H9 (cell line): ENCODE results near the gene TMEM132D. TPM values are rescaled to one million over a fixed set of nuclear protein-coding genes. Genes with fewer than 3 reads are reported as not detected.

Experiments used
- DNase-seq: peaks from one replicate; pipeline ENCODE4 v3.0.0-alpha.2; 2017
- H2AFZ ChIP-seq: one replicate; pipeline ENCODE4 v1.6.1; 2013; ENCODE audit warnings: mild to moderate bottlenecking, low read length, control low read depth, moderate library complexity
- H2AK5ac ChIP-seq: 2 replicates; pipeline ENCODE4 v1.6.1; 2013; ENCODE audit warnings: low read length, control low read depth, mixed read lengths; ENCODE audit not compliant: insufficient read length
- H2BK120ac ChIP-seq: one replicate; pipeline ENCODE4 v1.6.1; 2013; ENCODE audit warnings: low read depth, mild to moderate bottlenecking, low read length, control low read depth, inconsistent platforms; ENCODE audit not compliant: poor library complexity, severe bottlenecking
- H2BK12ac ChIP-seq: 2 replicates; pipeline ENCODE4 v1.6.1; 2013; ENCODE audit warnings: low read length, control low read depth, mixed read lengths, low read depth; ENCODE audit not compliant: insufficient read length
- H2BK15ac ChIP-seq: 2 replicates; pipeline ENCODE4 v1.6.1; 2013; ENCODE audit warnings: low read depth, low read length, control low read depth
- H2BK20ac ChIP-seq: one replicate; pipeline ENCODE4 v1.6.1; 2013; ENCODE audit warnings: low read depth, mild to moderate bottlenecking, low read length, control low read depth, inconsistent platforms; ENCODE audit not compliant: poor library complexity, severe bottlenecking
- H2BK5ac ChIP-seq: 2 replicates; pipeline ENCODE4 v1.6.1; 2013; ENCODE audit warnings: low read length, control low read depth, mixed read lengths; ENCODE audit not compliant: insufficient read length
- H3K14ac ChIP-seq: 2 replicates; pipeline ENCODE4 v1.6.1; 2013; ENCODE audit warnings: low read length, control low read depth; ENCODE audit not compliant: insufficient read depth
- H3K18ac ChIP-seq: 2 replicates; pipeline ENCODE4 v1.6.1; 2013; ENCODE audit warnings: low read depth, mild to moderate bottlenecking, mixed read lengths, low read length, control low read depth; ENCODE audit not compliant: insufficient read length
- H3K23ac ChIP-seq: 2 replicates; pipeline ENCODE4 v1.6.1; 2013; ENCODE audit warnings: low read length, control low read depth, mixed read lengths, low read depth; ENCODE audit not compliant: insufficient read length
- H3K23me2 ChIP-seq: 2 replicates; pipeline ENCODE4 v1.6.1; 2013; ENCODE audit warnings: low read depth, mild to moderate bottlenecking, mixed read lengths, low read length, control low read depth; ENCODE audit not compliant: insufficient read length, poor library complexity, severe bottlenecking
- H3K27ac ChIP-seq: 2 replicates; pipeline ENCODE4 v1.5.1; 2013; ENCODE audit warnings: low read length, control low read depth, mixed read lengths, low read depth; ENCODE audit not compliant: insufficient read length
- H3K27me3 ChIP-seq: 2 replicates; pipeline ENCODE4 v1.6.1; 2013; ENCODE audit warnings: low read length, control low read depth, inconsistent platforms; ENCODE audit not compliant: insufficient read depth
- H3K4ac ChIP-seq: 2 replicates; pipeline ENCODE4 v1.6.1; 2013; ENCODE audit warnings: low read depth, mild to moderate bottlenecking, control low read depth, inconsistent platforms, low read length, moderate library complexity
- H3K4me1 ChIP-seq: 2 replicates; pipeline ENCODE4 v1.6.1; 2013; ENCODE audit warnings: low read length, control low read depth, inconsistent platforms; ENCODE audit not compliant: insufficient read depth
- H3K4me2 ChIP-seq: 2 replicates; pipeline ENCODE4 v1.6.1; 2013; ENCODE audit warnings: low read length, control low read depth, mixed read lengths; ENCODE audit not compliant: insufficient read length, insufficient read depth
- H3K56ac ChIP-seq: 2 replicates; pipeline ENCODE4 v1.6.1; 2013; ENCODE audit warnings: low read depth, mild to moderate bottlenecking, mixed read lengths, low read length, control low read depth; ENCODE audit not compliant: insufficient read length
- H3K79me1 ChIP-seq: 2 replicates; pipeline ENCODE4 v1.6.1; 2013; ENCODE audit warnings: low read depth, mild to moderate bottlenecking, moderate library complexity, low read length, control low read depth, inconsistent platforms; ENCODE audit not compliant: insufficient read depth, poor library complexity, severe bottlenecking
- H3K79me2 ChIP-seq: 2 replicates; pipeline ENCODE4 v1.6.1; 2013; ENCODE audit warnings: low read length, control low read depth, inconsistent platforms; ENCODE audit not compliant: insufficient read depth
- H3K9ac ChIP-seq: 2 replicates; pipeline ENCODE4 v1.6.1; 2013; ENCODE audit warnings: low read length, control low read depth, mixed read lengths; ENCODE audit not compliant: insufficient read length; ENCODE audit errors: extremely low read depth
- H3K9me3 ChIP-seq: one replicate; pipeline ENCODE4 v1.6.1; 2013; ENCODE audit warnings: low read depth, low read length, inconsistent platforms; ENCODE audit not compliant: control insufficient read depth
- H3T11ph ChIP-seq: one replicate; pipeline ENCODE4 v1.6.1; 2013; ENCODE audit warnings: mild to moderate bottlenecking, low read length, control low read depth, inconsistent platforms
- H4K20me1 ChIP-seq: one replicate; pipeline ENCODE4 v1.6.1; 2013; ENCODE audit not compliant: control insufficient read depth, insufficient read length, insufficient read depth
- H4K5ac ChIP-seq: 2 replicates; pipeline ENCODE4 v1.6.1; 2013; ENCODE audit warnings: low read depth, mild to moderate bottlenecking, mixed read lengths, low read length, control low read depth; ENCODE audit not compliant: insufficient read length
- H4K8ac ChIP-seq: replicated peaks from 2 replicates; pipeline ENCODE4 v1.6.1; 2013; ENCODE audit warnings: low read length, control low read depth, mixed read lengths, low read depth; ENCODE audit not compliant: insufficient read length
- H4K91ac ChIP-seq: 2 replicates; pipeline ENCODE4 v1.6.1; 2013; ENCODE audit warnings: low read depth, mild to moderate bottlenecking, moderate library complexity, mixed read lengths, low read length, control low read depth; ENCODE audit not compliant: insufficient read length
- H3K27ac Mint-ChIP-seq, 3 experiments: 2 replicates in 2 of 3; 3 replicates in 1 of 3; pipeline ENCODE4 v1.8.0; 2020 to 2021; ENCODE audit warnings: mixed read lengths in 3 of 3, mild to moderate bottlenecking in 1 of 3, moderate library complexity in 1 of 3
- H3K27me3 Mint-ChIP-seq: 2 replicates; pipeline ENCODE4 v1.8.0; 2021; ENCODE audit warnings: low read depth, mild to moderate bottlenecking, moderate library complexity, mixed read lengths
- H3K36me3 Mint-ChIP-seq, 3 experiments: 2 replicates in 2 of 3; 3 replicates in 1 of 3; pipeline ENCODE4 v1.8.0; 2020 to 2021; ENCODE audit warnings: low read depth in 3 of 3, mixed read lengths in 3 of 3; ENCODE audit not compliant: insufficient read depth in 1 of 3
- H3K4me1 Mint-ChIP-seq, 2 experiments: 2 replicates each; pipeline ENCODE4 v1.8.0; 2020; ENCODE audit warnings: mixed read lengths in 2 of 2
- H3K4me3 Mint-ChIP-seq, 2 experiments: 2 replicates in 1 of 2; 3 replicates in 1 of 2; pipeline ENCODE4 v1.8.0; 2020 to 2021; ENCODE audit warnings: mild to moderate bottlenecking in 2 of 2, mixed read lengths in 2 of 2, moderate library complexity in 1 of 2
- H3K9me3 Mint-ChIP-seq, 2 experiments: 2 replicates in 1 of 2; 3 replicates in 1 of 2; pipeline ENCODE4 v1.8.0; 2020; ENCODE audit warnings: mild to moderate bottlenecking in 2 of 2, mixed read lengths in 2 of 2, moderate library complexity in 1 of 2
- CTCF ChIP-seq: fragments of 200-600 bp; sonication (generic); conservative IDR thresholded peaks from 3 replicates; pipeline ENCODE4 v1.8.0; 2021; ENCODE audit warnings: antibody characterized with exemption, mild to moderate bottlenecking
- WGBS: extraction: QIAGEN DNeasy Blood & Tissue Kit; methylation state at CpG from one replicate; pipeline ENCODE4 v1.1.7; 2013; ENCODE audit warnings: missing lambda C conversion rate, low lambda C conversion rate, mixed read lengths; ENCODE audit not compliant: insufficient read length; ENCODE audit errors: extremely low coverage; 5-methylcytosine and 5-hydroxymethylcytosine counted together
- total RNA-seq: library from RNA; stranded (reverse); gene quantifications from 2 replicates; pipeline ENCODE4 v1.2.1, GENCODE V29; 2021

The TMEM132D gene
- total RNA-seq, 1 experiment from 2014 or later, result 6.1 TPM

- H3K14ac ChIP-seq, result no peak overlapping the region
- H4K20me1 ChIP-seq, result no peaks in the 10 kb centered on the region
- H2AFZ ChIP-seq, result no peak overlapping the region
- H3K27ac Mint-ChIP-seq, result no peak overlapping the region
- no peak overlapping the region for H3K4me3 Mint-ChIP-seq
- H2BK12ac ChIP-seq, result no peak overlapping the region
- peaks cover 2 to 18% of the 10 kb centered on the region in 2 experiments; a peak in 3 of 4 replicates for H3K4me1 Mint-ChIP-seq
- H2BK120ac ChIP-seq, result no peak overlapping the region
- no peaks in the 10 kb centered on the region for H3K27me3 ChIP-seq
- no peak for TF ChIP-seq CTCF
- no peaks in the 10 kb centered on the region for H3K79me2 ChIP-seq
- no peak overlapping the region for H3K18ac ChIP-seq
- H3K4me2 ChIP-seq, result no peak overlapping the region
- no peak overlapping the region for H2BK15ac ChIP-seq
- no peak overlapping the region for H2AK5ac ChIP-seq
- H3T11ph ChIP-seq, result no peak overlapping the region
- H3K56ac ChIP-seq, result no peak overlapping the region
- H4K5ac ChIP-seq, result no peak overlapping the region
- no peak overlapping the region for H3K27ac ChIP-seq
- H3K23me2 ChIP-seq, result no peaks in the 10 kb centered on the region
- H4K8ac ChIP-seq, result no peak overlapping the region
- H3K9me3 Mint-ChIP-seq, result peaks cover 3 to 5% of the 10 kb centered on the region in 2 experiments; a peak in 4 of 5 replicates
- no peak for DNase-seq
- H3K79me1 ChIP-seq, result no peaks in the 10 kb centered on the region
- no peaks in the 10 kb centered on the region for H3K9me3 ChIP-seq
- no CpG with 5 or more reads among the region's 5 CpGs for WGBS
- no peak overlapping the region for H2BK5ac ChIP-seq
- H3K36me3 Mint-ChIP-seq, result peaks cover 0 to 4% (median 3%) of the 10 kb centered on the region in 3 experiments; a peak in 3 of 7 replicates
- peaks cover 1% of the 10 kb centered on the region for H3K27me3 Mint-ChIP-seq
- H3K4me1 ChIP-seq, result no peaks in the 10 kb centered on the region
- H3K23ac ChIP-seq, result peak overlapping the region; percentile 91
- no peak overlapping the region for H3K4ac ChIP-seq
- no peak overlapping the region for H2BK20ac ChIP-seq
- no peak overlapping the region for H4K91ac ChIP-seq
- no peak overlapping the region for H3K9ac ChIP-seq
Measured at GRCh38 chr12:129101816-129102215, 802.0 kb downstream of the TMEM132D start.
